Left ventricle myocardium inferior (tissue), 1 donor: ENCODE results near the gene TMEM170B. TPM values are rescaled to one million over a fixed set of nuclear protein-coding genes. Genes with fewer than 3 reads are reported as not detected.

Experiments used
- DNase-seq: peaks from one replicate; pipeline ENCODE4 v3.0.0-alpha.2; 2020
- H3K27ac ChIP-seq: fragments of 200-600 bp; replicated peaks from 2 replicates; pipeline ENCODE4 v1.8.0; 2021
- H3K27me3 ChIP-seq: fragments of 200-600 bp; 2 replicates; pipeline ENCODE4 v1.8.0; 2021; ENCODE audit warnings: low read depth
- H3K36me3 ChIP-seq: fragments of 200-600 bp; 2 replicates; pipeline ENCODE4 v1.8.0; 2021
- H3K4me1 ChIP-seq: fragments of 200-600 bp; 2 replicates; pipeline ENCODE4 v1.8.0; 2021
- H3K4me3 ChIP-seq: fragments of 200-600 bp; 2 replicates; pipeline ENCODE4 v1.8.0; 2021; ENCODE audit warnings: mild to moderate bottlenecking, moderate library complexity
- H3K9me3 ChIP-seq: fragments of 200-600 bp; replicated peaks from 2 replicates; pipeline ENCODE4 v1.8.0; 2021
- CTCF ChIP-seq: fragments of 200-600 bp; IDR thresholded peaks from 2 replicates; pipeline ENCODE4 v1.8.0; 2021; ENCODE audit warnings: antibody characterized with exemption, mild to moderate bottlenecking, borderline replicate concordance
- intact Hi-C: fragments of 100-400 bp; cut with micrococcal nuclease; formaldehyde crosslinking; loops from one replicate; pipeline ENCODE4 v1.11.0; 2022
- total RNA-seq: library from RNA; stranded (reverse); fragmentation: NEBNext Ultra II Directional; extraction: Animal tissue kit (Norgen Biotek cat#: 25700); gene quantifications from one replicate; pipeline ENCODE4 v1.2.1, GENCODE V29; 2021
- donor health status: DM: no; HTN: yes; CAD: no; lungs with severe emphysema.

TMEM170B gene
- total RNA-seq, 1 donor from 2014 or later = 4.4 TPM

DNA sequence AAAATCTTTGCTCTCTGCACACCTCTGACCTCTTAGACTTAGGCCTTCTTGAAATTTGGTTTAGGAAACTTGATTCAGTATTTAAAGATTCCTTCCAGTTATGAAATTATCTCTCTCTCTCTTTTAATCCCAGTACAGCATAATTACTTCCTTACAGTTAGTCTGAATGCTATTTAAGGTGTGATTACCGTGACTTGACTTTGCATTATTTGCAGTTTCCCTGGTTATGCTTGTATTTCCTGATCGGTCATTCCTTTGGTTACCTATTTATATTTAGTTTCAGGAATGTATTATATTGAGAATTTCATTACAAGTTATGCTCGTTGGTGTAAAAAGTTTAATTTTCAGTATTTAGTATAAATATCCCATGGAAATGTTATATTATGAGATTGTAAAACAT lies 16.3 kb downstream of the TMEM170B start:
- Histone ChIP-seq H3K27me3 (no peaks in the 10 kb centered on the region), H3K9me3 (no peaks in the 10 kb centered on the region), H3K27ac (no peak overlapping the region), H3K36me3 (no peaks in the 10 kb centered on the region), H3K4me3 (no peak overlapping the region), H3K4me1 (no peaks in the 10 kb centered on the region)
- DNase-seq = no peak
- intact Hi-C loops = no loop called here
- TF ChIP-seq CTCF = no peak

DNA sequence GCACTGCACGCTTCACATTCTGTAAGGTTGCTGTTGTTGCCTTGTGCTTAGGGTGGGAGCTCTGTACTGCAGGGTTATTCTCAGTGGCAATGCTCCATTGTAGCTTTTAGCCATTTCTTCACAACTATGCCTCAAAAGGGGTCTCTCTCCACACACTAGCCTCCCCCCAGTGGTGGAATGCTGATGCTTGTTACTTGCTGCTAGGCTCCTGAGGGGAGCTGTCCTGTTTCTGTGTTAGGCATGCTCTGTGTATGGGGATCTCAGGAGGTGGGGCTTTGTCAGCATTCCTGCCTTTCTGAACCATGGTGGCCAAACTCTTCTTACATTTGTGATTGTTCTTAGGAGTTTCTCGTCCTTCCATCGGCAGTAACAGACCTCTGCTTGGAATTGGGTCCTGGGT lies 18.8 kb downstream of the TMEM170B start:
- Histone ChIP-seq H3K4me3 (no peak overlapping the region), H3K9me3 (no peaks in the 10 kb centered on the region), H3K27me3 (no peaks in the 10 kb centered on the region), H3K36me3 (no peaks in the 10 kb centered on the region), H3K27ac (no peak overlapping the region), H3K4me1 (peaks cover 7% of the 10 kb centered on the region)
- intact Hi-C loops = no loop called here
- no peak for DNase-seq
- no peak for TF ChIP-seq CTCF

- no peak overlapping the region for H3K27ac ChIP-seq
- intact Hi-C loops = no loop called here
- peaks cover 8% of the 10 kb centered on the region for H3K4me1 ChIP-seq
- peaks cover 13% of the 10 kb centered on the region for H3K36me3 ChIP-seq
- no peaks in the 10 kb centered on the region for H3K27me3 ChIP-seq
- H3K9me3 ChIP-seq = no peaks in the 10 kb centered on the region
- no peak overlapping the region for H3K4me3 ChIP-seq
- DNase-seq = no peak
- no peak for TF ChIP-seq CTCF
Observed at GRCh38 chr6:11563793-11564192, 26.2 kb downstream of the TMEM170B start.

DNA sequence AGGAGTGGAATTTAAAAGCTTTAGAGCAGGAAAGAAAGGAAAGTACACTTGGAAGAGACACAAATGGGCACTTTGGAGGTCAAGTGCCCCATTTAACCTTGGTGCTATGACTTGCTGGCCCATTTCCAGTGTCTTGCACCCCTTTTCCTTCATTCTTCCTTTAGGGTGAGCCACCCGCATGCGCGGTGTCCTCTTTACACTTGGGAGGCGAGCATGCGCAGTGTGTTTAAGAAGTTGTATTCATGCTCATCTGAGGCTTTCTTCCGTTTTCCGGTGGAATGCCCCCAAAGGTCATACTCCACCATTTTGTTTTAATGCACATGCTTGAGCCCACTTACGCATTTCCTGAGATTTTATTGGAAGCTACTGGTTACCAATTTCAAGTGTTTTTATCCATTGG lies 29.1 kb downstream of the TMEM170B start:
- Histone ChIP-seq H3K9me3 (no peaks in the 10 kb centered on the region), H3K27me3 (no peaks in the 10 kb centered on the region), H3K4me3 (no peak overlapping the region), H3K36me3 (peaks cover 16% of the 10 kb centered on the region), H3K4me1 (no peaks in the 10 kb centered on the region), H3K27ac (no peak overlapping the region)
- no peak for TF ChIP-seq CTCF
- intact Hi-C loops = no loop called here
- DNase-seq = no peak

DNA sequence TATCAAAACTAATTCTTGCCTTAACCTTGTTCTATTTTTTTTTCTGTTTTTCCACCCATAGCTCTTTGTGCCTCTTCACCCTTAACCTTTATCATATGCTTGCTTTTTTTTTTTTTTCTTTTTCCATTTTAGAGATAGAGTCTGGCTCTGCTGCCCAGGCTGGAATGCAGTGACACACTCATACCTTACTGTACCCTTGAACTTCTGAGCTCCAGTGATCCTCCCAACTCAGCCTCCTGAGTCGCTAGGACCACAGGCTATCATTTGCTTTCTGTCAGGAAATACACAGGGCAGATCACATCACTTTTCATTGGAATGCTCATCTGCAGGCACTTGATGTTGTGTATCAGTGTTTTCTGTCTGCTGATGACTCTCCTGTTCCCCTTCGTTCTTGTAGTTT lies 33.5 kb downstream of the TMEM170B start:
- intact Hi-C loops = no loop called here
- Histone ChIP-seq H3K9me3 (no peaks in the 10 kb centered on the region), H3K27ac (no peak overlapping the region), H3K36me3 (peaks cover 10% of the 10 kb centered on the region), H3K4me1 (no peaks in the 10 kb centered on the region), H3K27me3 (no peaks in the 10 kb centered on the region), H3K4me3 (no peak overlapping the region)
- no peak for DNase-seq
- no peak for TF ChIP-seq CTCF
